ENCODE data around the gene GALNT18.

Gene GALNT18

DNA sequence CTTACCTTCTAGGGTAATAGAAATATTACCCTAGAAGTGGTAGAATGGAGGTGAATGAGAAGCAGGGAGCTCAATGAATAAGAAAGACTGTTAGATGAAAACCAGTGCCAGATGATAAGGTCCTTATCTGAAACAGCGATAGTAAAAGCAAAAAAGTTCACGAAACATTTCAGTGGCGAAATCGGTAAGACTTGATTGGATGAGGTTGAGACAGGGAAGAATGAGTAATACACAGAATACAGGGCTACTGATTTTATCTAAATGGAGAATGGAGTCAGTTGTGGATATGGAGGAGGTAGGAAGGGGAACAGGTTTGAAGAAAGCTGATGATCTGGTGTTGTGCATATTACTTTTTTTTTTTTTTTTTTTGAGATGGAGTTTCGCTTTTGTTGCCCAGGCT is 96.5 kb downstream of the GALNT18 start:
- DNase-seq, result no peak

DNA sequence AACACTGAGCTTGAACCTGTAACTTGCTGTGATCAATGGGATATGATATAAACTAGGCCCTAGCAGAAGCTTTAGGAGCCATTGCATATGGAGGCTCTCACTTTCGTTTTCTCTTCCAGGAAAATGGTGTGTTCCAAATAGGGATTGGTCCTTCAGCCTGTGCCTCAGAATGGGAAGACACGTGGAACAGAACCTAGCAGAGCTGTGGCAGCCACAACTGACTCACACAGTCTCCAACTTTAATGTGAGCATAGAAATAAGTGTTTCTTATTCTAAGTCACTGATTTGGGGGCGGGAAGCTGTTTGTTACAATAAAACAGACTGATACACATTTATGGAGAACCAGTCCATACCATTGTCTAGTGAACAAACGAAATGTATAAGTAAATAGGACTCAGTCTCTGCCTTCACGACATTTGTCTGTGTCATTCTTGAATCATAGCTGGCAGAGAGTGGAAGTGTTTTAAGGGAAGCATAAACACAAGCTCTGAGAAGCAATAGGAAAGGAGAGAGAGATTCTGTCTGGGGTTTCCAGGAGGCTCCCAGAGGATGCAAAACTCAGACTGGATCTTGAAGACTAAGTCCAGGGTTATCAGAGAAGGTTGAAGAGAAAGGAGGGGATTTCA is 97.3 kb downstream of the GALNT18 start:
- DNase-seq, result no peak

DNA sequence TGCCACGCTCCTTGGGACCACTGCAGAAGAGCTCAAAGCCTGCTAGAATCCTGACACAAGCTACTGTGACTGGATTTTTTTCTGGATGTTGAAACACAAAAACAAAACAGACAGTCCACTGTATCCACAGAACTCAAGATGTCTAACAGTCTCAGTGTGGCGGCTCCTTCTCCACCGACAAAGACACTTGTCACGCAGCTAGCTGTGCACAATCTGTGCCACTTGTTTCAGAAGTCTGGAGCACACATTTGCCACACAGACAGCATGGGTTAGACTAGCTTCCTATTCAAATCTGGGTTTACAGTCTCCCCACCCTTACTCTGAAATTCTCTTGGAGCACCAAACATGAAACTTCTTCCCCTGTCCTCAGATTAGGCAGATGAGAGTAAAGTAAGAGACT is 99.2 kb downstream of the GALNT18 start:
- no peak for DNase-seq

DNA sequence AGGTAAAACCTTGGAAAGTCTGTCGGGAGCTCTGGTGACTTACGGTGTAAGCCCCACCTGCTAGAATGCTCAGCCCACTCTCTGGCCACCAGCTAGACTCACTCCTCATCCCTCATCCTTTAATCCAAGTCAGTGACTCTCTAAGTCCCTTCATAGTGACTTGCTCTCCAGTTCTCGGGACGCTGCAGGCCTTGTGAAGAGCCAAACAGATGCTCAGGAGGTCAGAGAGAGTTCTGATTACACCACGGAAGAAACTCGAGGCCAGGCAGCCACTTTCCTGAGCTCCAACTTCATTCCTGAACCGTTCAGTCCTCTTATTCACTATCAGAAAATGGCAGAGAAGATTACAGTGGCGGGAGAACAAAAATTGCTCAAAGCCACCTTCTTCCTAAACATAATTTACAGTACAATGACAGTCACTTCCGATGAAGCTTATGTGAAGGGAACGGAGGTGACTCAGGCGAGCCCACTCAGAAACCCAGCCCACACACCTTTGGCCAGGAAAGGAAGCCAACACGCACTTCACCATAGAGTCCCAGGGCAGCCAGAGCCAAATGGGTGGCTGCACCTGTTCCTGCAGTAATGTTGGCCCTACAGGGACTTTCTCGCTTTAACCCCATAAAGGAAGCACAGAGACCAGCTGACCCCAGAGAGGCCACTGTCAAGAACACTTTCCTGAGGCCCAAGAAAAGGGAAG is 100.4 kb downstream of the GALNT18 start:
- no peak for DNase-seq

DNA sequence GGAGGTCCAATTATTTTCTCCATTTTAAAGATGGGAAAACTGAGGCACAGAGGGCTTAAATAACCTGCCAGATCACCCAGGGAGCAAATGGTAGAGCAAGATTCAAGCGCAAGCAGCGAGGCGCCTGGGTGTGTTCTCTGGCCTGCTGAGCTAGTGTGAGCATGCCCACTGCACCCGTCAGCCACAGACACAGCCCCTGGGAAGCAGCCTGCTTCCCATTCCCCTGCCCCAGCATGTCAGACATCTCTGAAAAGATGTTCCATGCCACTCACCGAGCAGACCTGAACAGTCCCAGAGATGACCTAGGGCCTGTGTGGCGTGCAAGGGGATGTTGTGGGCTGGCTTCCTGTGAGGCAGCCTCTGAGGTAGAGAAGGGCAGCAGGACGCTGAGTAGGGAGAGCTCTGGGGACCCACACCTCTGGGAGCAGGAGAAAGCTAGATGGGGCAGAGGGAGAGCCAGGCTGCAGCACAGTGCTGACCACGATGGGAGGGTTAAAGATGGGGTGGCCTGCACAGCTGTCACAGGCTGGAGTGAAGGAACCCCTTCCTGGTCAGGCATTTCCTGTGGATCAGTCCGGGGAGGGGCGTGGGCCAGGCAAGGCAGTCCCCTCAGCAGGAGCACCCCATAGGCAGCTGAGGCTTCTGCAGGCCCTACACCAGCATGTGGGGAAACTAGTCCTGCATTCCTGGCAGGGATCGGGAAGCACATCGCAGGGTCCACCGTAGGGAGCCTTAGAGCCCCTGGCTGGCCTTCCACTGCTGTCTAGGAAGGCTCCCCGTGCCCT is 101.4 kb downstream of the GALNT18 start:
- no peak for DNase-seq

DNA sequence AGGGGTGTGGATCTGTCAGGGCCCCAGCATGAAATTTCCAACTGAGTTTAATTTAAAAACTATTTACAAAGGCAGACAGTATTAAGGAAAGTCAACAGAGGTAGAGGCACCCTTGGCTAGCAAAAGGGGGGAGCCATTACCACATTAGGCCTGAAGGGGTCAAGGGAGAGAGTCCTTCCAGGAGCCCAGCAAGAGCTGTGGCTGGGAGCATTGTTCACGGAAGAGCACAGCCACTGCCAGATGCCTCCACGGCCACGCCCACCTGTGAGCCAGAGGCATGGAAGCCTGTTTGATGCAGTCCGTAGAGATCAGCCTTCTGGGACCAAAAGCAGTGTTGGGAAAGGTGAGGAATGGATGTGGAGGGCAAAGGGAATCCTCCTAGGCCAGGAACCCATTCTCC is 102.6 kb downstream of the GALNT18 start:
- no peak for DNase-seq

DNA sequence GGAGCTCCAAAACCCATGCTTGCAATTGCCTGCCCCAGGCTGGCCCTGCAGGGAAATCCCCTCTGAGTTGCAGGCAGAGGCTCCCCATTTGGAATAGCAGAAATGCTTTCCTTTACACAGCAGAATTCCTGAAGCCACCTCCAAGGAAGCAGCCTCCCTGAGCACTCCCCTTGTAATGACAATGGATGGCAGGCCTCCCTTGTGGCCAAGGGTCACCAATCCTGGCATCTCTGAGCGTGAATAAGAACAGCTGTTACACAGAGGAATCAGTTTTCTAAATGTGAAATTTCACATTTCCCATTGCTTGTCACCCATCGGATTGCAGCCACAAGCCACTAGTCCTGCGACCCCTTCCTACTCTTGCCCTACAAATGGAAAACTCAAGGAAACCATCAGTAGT is 107.6 kb downstream of the GALNT18 start:
- DNase-seq, result no peak

DNA sequence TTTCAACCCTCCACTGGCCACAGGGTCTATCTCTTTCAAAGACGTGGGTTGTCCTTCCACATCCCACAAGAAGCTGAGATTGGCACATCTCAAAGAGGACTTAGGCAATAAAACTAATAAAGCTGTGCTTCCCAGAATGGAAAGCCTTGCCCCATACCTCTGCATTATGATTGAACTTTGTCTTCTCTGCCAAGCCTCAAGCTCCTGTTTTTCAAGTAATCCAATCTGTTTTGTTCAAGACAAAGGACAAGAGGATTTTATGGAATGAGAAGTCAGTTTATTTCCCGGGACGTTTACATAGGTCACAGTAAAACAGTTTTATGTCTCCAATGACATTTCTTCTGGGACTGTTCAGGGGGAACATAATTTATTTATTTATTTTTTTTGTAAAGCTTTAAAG is 108.4 kb downstream of the GALNT18 start:
- DNase-seq, result peak; percentile 12 to 14

DNA sequence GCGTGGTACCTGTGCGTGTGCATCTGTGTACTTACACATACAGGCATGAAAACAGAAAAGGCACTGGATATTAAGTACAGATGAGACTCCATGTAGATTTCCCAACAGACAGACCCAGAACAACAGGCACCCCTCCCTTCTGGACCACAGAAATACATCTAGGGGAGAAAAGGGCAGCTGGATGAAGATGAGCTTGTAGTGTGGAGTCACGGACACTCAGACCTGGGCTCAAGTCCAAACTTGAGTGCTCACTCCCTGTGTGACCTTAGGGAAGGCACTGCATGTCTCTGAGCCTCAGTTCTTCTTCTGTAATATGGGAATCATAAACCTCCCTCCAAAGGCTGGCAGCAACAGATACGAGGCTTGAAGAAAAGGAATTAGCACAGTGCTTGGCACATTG is 108.9 kb downstream of the GALNT18 start:
- no peak for DNase-seq

DNA sequence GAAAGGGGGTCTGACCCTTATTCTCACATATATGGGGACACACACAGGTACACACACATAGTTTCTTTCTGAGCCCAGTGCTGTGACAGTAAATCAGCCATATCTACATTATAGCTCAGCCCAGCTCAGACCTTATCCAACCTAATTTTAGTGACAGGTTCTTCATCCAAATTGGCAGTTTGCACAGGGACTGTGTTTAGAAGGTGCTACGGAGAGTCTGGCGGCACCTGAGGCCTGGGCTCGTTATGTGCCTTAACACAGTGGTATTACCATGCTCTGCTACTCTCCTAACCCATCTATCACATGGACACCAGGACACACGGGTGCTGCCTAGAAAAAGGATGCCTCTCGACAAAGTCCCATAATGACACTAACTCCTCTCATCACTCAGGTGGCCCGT is 109.3 kb downstream of the GALNT18 start:
- DNase-seq, result no peak

DNA sequence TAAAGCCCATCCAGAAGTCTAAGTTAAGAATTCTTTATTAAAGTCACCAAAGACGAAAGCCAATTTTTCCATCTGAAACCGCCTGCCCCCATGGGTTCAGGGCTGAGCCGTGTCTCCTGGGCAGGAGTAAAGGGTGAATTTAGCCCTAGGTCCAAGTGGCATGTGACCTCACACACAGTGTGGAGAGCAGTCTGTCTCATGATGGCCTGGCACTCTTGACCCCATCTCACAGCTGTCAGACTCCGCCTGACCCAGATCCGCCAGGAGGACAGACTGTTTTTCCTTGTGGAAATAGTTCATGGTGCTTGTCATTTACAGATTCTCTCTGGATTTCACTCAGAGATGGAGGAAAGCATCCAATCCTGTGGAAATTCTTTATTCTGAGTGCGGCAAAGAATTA is 109.7 kb downstream of the GALNT18 start:
- no peak for DNase-seq

DNA sequence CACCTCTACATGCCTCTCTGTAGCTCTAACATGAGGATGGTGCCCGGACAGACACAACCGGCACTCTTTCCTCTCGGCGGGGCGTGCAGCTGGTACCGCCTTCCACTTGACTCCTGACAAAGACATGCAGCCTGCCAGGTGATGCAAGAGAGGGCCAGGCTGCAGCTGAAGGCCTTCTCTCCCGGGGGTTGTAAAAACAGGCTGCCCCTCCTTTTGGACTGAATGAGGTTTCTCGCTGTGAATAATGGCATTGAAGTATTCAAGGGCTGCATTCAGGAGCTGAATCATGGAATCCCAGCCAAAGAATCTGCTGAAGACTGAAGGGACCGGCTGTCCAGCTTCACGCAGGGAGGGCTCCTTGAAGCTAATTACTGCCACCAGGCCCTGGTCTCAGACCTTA is 110.9 kb downstream of the GALNT18 start:
- DNase-seq, result no peak

DNA sequence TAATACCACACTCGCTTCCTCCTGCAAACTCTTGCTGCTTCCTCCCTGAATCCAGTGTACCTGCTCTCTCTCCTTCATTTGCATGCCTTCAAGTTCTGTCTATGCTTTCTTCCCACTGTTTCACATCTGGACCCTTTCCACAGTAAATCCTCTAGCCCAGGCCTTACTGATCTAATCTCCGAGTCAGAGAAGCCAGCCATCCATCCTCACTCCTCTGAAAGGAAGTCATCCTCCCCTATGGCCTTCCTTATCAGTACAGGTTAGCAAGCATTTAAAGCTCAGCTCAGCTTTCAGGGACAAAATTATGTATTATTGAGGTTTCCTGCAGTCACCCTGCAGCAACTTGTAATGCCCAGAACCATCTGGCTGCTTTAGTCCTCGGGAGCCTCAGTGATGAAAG is 116.1 kb downstream of the GALNT18 start:
- DNase-seq, result no peak

DNA sequence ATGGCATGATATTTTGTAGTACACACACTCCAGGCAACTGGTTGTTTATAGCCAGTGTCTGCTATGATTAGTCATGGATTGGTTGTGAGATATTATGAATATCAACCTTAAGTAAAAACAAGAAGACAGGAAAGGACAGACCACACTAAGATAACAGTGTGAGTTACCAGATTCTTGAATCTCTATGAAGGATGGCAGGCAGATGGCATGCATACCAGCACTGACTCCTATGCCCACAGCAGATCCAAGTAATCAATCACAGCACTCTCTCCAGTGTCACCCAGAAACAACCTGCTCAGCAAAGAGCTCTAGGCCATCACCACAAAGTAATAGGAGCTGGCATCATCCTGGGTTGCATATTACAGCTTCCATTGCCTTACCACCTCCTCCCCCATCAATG is 116.6 kb downstream of the GALNT18 start:
- no peak for DNase-seq

DNA sequence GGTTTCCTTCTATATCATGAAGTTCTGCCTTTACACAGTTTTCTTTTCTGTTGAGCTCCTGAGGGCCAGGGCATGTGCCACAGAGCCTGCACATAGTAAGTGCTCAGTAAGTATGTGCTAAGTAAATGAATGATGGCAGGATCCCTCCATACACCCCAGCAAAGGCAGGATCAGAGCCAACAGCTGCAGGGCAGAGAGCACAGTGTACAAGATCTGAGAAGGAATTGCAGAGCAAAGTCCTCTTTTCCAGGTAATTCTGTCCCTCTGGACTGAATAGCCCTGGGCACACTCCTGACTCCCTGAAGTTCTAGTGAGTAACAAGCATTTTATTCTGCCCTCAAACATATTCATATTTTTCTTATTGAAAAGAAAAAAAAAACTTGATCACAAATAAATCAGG is 117.7 kb downstream of the GALNT18 start:
- no peak for DNase-seq

DNA sequence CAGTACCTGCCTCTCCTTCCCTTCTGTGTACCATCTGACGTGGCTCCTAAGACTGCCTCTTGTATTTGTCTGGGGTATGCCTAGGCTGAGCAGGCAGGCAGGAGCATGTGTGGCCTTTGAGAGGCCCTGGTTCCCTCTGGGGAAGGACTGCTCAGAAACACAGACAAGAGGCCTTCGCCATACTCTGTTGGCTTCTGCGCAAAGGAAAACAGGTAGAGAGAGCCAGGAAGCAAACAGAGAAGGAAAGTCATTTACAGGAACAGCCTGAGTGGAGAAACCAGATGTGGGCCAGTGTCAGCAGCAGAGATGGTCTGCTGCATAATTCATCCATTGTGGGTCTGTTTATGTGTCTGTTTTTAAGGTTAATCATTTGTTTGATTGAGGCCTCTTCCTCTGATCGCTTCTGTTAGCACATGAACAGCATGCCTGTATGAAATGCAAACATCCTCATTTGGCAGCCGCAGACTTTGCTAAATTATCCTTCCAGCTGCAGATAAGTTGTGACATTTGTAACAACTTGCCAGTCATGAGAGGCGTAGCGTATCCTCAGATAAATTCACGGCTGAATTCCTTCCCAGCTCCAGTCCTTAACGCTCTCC is 119.4 kb downstream of the GALNT18 start:
- DNase-seq, result no peak

DNA sequence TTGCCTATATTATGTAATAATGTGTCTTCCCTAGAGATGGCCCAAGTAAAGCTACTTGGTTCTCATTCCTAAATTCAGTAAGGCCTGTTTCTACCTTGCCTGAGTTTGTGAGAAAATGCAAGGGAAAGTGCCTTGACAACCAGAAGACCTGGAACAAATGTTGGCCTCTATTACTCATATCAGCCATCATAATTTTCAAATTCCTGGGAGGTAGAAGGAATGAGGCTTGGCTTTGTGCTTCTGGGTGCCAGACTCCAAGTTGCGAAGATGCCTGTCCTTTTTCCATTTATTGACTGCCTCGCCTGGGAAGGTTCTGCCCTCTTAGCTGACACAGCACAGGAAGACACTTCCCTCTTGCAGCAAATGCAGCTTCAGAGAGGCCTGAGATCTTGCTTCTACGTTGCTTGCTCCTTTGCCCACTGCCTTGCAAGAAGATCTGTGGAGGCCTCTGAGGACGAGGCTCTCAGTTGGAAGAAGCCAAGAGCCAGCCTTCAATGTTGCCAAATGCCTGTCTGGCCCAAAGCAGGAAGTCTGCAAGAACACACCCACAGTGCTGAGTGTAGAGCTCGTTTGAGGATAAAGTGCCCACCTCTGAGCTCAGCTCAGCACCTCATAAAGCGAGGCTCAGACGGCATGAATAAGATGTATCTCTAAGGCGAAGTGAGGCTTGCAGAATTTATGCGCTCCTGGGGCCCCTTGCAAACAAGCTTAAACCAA is 120.1 kb downstream of the GALNT18 start:
- DNase-seq, result no peak

DNA sequence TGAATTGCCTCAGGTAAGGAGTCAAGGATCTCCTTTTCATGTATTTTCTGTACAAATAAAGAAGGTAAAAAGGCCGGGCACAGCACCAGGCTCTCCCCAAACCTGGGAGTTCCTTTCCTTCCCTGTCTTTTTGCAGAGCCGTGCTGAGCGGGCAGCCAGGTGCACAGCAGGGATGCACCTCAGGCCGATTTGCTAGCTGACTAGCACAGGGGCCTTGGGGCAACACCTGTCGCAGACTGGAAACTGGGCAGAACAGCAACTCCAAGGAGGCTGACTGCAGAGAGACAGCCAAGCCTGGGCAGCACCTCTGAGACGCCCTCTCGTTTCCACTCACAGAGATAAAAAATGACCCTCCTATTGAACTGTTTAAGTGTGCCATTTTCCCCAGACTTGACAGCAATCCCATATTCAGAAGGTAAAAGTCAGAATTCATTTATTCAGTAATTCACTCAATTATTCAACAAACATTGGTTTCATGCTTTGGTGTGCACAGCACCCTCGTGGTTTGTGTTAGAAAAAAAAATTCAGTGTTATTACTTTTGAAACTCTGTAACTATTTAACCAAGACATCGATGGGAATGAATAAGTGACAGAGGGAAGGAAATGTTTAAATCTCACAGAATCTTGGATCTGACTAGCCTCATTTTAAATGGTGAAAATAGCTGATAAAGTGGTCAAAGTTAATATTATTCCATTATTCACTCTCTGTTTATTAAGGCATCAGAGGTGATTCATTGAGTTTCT is 120.9 kb downstream of the GALNT18 start:
- no peak for DNase-seq

DNA sequence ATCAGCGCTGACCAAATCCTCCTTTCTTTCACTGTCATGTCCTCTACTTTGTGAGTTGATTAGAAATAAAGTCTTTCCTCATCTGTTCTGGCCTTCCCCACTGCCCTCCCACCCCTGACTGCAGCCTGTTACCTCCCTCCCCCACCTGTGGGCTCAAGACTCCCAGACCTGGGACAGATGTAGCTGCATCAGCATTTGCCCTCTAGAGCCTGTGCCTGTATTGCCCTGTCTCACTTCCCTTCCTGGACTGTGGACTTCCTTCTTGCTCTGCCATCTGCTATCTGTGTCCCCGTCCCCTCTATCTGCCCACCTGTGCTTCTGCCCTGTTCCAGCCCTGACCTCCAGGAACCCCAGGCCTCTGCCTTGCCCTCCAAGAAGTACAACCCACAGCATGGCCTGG is 122.5 kb downstream of the GALNT18 start:
- DNase-seq, result no peak

DNA sequence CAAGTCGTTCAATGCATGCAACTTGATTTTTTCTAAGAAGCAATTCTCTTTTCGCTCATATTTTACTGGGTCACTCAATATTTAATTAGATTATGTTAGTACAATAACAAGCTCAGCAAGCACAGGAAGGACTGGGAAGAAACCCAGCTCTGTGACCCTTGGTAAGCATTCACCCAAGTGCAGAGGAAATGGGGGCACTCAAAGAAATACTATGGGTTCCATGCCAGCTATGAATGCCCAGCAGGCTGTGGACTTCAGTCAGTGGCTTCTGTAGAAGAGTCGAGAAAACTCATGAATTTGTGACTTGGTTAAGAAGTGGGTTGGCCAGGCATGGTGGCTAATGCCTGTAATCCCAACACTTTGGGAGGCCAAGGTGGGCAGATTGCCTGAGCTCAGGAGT is 123.6 kb downstream of the GALNT18 start:
- DNase-seq, result no peak

DNA sequence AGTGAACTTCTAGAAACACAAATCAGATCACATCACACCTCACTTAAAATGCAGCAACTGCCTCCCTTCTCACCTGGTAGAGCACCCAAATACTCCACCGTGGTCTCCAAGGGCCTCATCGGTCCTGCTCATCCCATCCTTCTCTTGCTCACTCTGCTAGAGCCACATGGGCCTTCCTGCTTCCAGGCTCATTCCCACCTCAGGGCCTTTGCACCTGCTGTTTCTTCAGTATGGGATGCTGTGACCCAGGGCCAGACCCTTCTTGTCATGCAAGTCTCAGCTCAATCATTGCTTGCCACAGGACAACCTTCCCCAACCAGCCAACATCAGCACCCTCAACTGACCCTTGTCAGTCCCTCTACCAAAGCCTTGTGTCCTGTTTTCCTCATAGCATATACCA is 124.9 kb downstream of the GALNT18 start:
- no peak for DNase-seq

DNA sequence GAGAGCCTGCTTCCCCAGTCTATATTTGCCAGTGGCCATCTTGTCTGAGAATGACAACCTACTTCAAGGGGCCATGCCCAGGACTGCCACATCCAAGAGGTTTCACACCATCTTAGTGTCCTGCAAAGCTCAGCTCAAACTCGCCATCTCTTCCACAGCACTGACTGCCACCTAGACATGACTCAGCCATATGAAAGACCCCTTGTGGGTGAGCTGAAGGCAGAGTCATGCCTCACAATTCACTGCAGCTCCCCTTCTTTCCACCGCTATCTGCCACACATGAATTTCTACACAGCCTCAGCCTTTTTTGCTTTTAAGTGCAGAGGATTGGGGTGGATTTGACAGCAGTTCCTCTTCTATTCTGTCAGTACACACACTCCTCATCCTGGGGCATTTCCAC is 127.5 kb downstream of the GALNT18 start:
- no peak for DNase-seq

Data from inflammatory macrophage treated with lipopolysaccharide for 1 hour (primary cell).